Measurements from ENCODE around the gene TRIP11.

GRCh38 chr14:91927800-91928199 lies 112.1 kb downstream of the TRIP11 start:
- TF ChIP-seq SPEN (CRISPR knock-in tag; IDR thresholded peaks at IDR 0.05; ENCODE audit: low read depth) (no peak), YY1 (IDR thresholded peaks at IDR 0.05; ENCODE audit: insufficient read depth, insufficient replicate concordance, low read depth, low read length) (no peak), ZNF274 (CRISPR knock-in tag; IDR thresholded peaks at IDR 0.05) (no peak)
- TF ChIP-seq, protein P1, sequence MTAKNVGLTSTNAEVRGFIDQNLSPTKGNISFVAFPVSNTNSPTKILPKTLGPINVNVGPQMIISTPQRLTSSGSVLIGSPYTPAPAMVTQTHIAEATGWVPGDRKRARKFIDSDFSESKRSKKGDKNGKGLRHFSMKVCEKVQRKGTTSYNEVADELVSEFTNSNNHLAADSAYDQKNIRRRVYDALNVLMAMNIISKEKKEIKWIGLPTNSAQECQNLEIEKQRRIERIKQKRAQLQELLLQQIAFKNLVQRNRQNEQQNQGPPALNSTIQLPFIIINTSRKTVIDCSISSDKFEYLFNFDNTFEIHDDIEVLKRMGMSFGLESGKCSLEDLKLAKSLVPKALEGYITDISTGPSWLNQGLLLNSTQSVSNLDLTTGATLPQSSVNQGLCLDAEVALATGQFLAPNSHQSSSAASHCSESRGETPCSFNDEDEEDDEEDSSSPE (CRISPR knock-in tag; IDR thresholded peaks at IDR 0.05): no peak
- TF ChIP-seq, protein P2, sequence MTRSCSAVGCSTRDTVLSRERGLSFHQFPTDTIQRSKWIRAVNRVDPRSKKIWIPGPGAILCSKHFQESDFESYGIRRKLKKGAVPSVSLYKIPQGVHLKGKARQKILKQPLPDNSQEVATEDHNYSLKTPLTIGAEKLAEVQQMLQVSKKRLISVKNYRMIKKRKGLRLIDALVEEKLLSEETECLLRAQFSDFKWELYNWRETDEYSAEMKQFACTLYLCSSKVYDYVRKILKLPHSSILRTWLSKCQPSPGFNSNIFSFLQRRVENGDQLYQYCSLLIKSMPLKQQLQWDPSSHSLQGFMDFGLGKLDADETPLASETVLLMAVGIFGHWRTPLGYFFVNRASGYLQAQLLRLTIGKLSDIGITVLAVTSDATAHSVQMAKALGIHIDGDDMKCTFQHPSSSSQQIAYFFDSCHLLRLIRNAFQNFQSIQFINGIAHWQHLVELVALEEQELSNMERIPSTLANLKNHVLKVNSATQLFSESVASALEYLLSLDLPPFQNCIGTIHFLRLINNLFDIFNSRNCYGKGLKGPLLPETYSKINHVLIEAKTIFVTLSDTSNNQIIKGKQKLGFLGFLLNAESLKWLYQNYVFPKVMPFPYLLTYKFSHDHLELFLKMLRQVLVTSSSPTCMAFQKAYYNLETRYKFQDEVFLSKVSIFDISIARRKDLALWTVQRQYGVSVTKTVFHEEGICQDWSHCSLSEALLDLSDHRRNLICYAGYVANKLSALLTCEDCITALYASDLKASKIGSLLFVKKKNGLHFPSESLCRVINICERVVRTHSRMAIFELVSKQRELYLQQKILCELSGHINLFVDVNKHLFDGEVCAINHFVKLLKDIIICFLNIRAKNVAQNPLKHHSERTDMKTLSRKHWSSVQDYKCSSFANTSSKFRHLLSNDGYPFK (CRISPR knock-in tag; IDR thresholded peaks at IDR 0.05; ENCODE audit: borderline replicate concordance): no peak

Data from HepG2 (cell line).